ENCODE data around the gene ATRNL1. TPM values are rescaled to one million over a fixed set of nuclear protein-coding genes. Genes with fewer than 3 reads are reported as not detected.

Gene ATRNL1
- polyA plus RNA-seq, 3 donors: not detected

GRCh38 chr10:115711306-115711705, 618.1 kb downstream of the ATRNL1 start:
- no peaks in the 10 kb centered on the region for H3K79me2 ChIP-seq (ENCODE audit: insufficient read depth, low read length)
- no peak for TF ChIP-seq CTCF (IDR thresholded peaks at IDR 0.05)
- Mint-ChIP-seq H3K4me1 (no peaks in the 10 kb centered on the region), H3K9me3 (no peaks in the 10 kb centered on the region), H3K27me3 (ENCODE audit: low read depth in 3 of 3) (no peaks in the 10 kb centered on the region), H3K36me3 (no peaks in the 10 kb centered on the region), H3K27ac (no peak overlapping the region), H3K4me3 (no peak overlapping the region)
- intact Hi-C loops (cut with micrococcal nuclease): no loop called here
- H3K4me1 ChIP-seq (ENCODE audit: control insufficient read depth in 1 of 2, insufficient read depth in 2 of 2, low read length in 2 of 2): no peaks in the 10 kb centered on the region
- H4K20me1 ChIP-seq (ENCODE audit: insufficient read depth, low read length): no peaks in the 10 kb centered on the region
- H3K36me3 ChIP-seq (replicated peaks in 1 of 2; ENCODE audit: control insufficient read depth in 1 of 2, insufficient read depth in 2 of 2, low read length in 2 of 2): no peaks in the 10 kb centered on the region
- H3K27ac ChIP-seq (ENCODE audit: low read depth in 1 of 2, low read length in 2 of 2): no peak overlapping the region
- H2AFZ ChIP-seq (ENCODE audit: insufficient read depth, low read depth, low read length, poor library complexity, severe bottlenecking): no peak overlapping the region
- no peak for DNase-seq
- 100% methylated on average over 1 of the region's 1 CpG for whole genome bisulfite sequencing (ENCODE audit: insufficient coverage)
- H3K4me2 ChIP-seq (replicated peaks; ENCODE audit: extremely low read depth, low read length, poor library complexity, severe bottlenecking): no peak overlapping the region
- no peak overlapping the region for H3K4me3 ChIP-seq (replicated peaks in 1 of 3; ENCODE audit: low read depth in 2 of 3, low read length in 3 of 3)
- no peaks in the 10 kb centered on the region for H3K27me3 ChIP-seq (ENCODE audit: control insufficient read depth in 2 of 2, insufficient read depth in 2 of 2, low read length in 2 of 2)
- H3K9me3 ChIP-seq (replicated peaks in 1 of 2; ENCODE audit: control insufficient read depth in 1 of 2, insufficient read depth in 1 of 2, low read length in 2 of 2): no peaks in the 10 kb centered on the region
- H3K9ac ChIP-seq (ENCODE audit: insufficient read depth, low read length, poor library complexity, severe bottlenecking): no peak overlapping the region

- H3K9me3 ChIP-seq (replicated peaks in 1 of 2; ENCODE audit: control insufficient read depth in 1 of 2, insufficient read depth in 1 of 2, low read length in 2 of 2): no peaks in the 10 kb centered on the region
- no peaks in the 10 kb centered on the region for H3K79me2 ChIP-seq (ENCODE audit: insufficient read depth, low read length)
- H3K27me3 ChIP-seq (ENCODE audit: control insufficient read depth in 2 of 2, insufficient read depth in 2 of 2, low read length in 2 of 2): no peaks in the 10 kb centered on the region
- no peak overlapping the region for H3K27ac ChIP-seq (ENCODE audit: low read depth in 1 of 2, low read length in 2 of 2)
- intact Hi-C loops (cut with micrococcal nuclease): no loop called here
- H3K4me1 Mint-ChIP-seq: no peaks in the 10 kb centered on the region
- peaks cover 0 to 1% (median 0%) of the 10 kb centered on the region in 3 donors for H3K27me3 Mint-ChIP-seq (ENCODE audit: low read depth in 3 of 3)
- H3K9ac ChIP-seq (ENCODE audit: insufficient read depth, low read length, poor library complexity, severe bottlenecking): no peak overlapping the region
- no peak overlapping the region for H3K27ac Mint-ChIP-seq
- H3K4me3 Mint-ChIP-seq: no peak overlapping the region
- no peaks in the 10 kb centered on the region for H3K36me3 Mint-ChIP-seq
- H3K4me1 ChIP-seq (ENCODE audit: control insufficient read depth in 1 of 2, insufficient read depth in 2 of 2, low read length in 2 of 2): no peaks in the 10 kb centered on the region
- H2AFZ ChIP-seq (ENCODE audit: insufficient read depth, low read depth, low read length, poor library complexity, severe bottlenecking): no peak overlapping the region
- DNase-seq: no peak
- TF ChIP-seq CTCF (IDR thresholded peaks at IDR 0.05): no peak
- no peaks in the 10 kb centered on the region for H3K9me3 Mint-ChIP-seq
- H3K36me3 ChIP-seq (replicated peaks in 1 of 2; ENCODE audit: control insufficient read depth in 1 of 2, insufficient read depth in 2 of 2, low read length in 2 of 2): no peaks in the 10 kb centered on the region
- no peak overlapping the region for H3K4me2 ChIP-seq (replicated peaks; ENCODE audit: extremely low read depth, low read length, poor library complexity, severe bottlenecking)
- no peaks in the 10 kb centered on the region for H4K20me1 ChIP-seq (ENCODE audit: insufficient read depth, low read length)
- no peak overlapping the region for H3K4me3 ChIP-seq (replicated peaks in 1 of 3; ENCODE audit: low read depth in 2 of 3, low read length in 3 of 3)
- WGBS (ENCODE audit: insufficient coverage): no CpG with 5 or more reads among the region's 2 CpGs
These were observed 627.0 kb downstream of the ATRNL1 start for GRCh38 chr10:115720121-115720520.

Data from CD14-positive monocyte (primary cell).